ENCODE measurements around the gene PEMT.

Gene PEMT

GRCh38 chr17:17536702-17537101 is 54.8 kb downstream of the PEMT start:
- Histone ChIP-seq H3K4me3 (replicated peaks; ENCODE audit: insufficient read depth, low read length) (no peak overlapping the region), H3K27ac (replicated peaks) (no peak overlapping the region), H3K27me3 (ENCODE audit: insufficient read depth, poor library complexity, severe bottlenecking) (no peaks in the 10 kb centered on the region)
- no peak for DNase-seq (ENCODE audit: low read depth in 1 of 2, low spot score in 1 of 2)
- TF ChIP-seq SPI1 (IDR thresholded peaks at IDR 0.05; ENCODE audit: borderline replicate concordance, low read depth) (no peak), GABPA (IDR thresholded peaks at IDR 0.05; ENCODE audit: low read depth) (no peak), CTCF (IDR thresholded peaks at IDR 0.05; ENCODE audit: insufficient read depth, low read length) (no peak), POLR2AphosphoS5 (IDR thresholded peaks at IDR 0.05; ENCODE audit: low read depth) (no peak), REST (IDR thresholded peaks at IDR 0.05; ENCODE audit: insufficient replicate concordance, low read depth) (no peak)

GRCh38 chr17:17535957-17536356 is 55.6 kb downstream of the PEMT start:
- Histone ChIP-seq H3K27me3 (ENCODE audit: insufficient read depth, poor library complexity, severe bottlenecking) (no peaks in the 10 kb centered on the region), H3K4me3 (replicated peaks; ENCODE audit: insufficient read depth, low read length) (no peak overlapping the region), H3K27ac (replicated peaks) (no peak overlapping the region)
- no peak for TF ChIP-seq GABPA (IDR thresholded peaks at IDR 0.05; ENCODE audit: low read depth)
- no peak for TF ChIP-seq CTCF (IDR thresholded peaks at IDR 0.05; ENCODE audit: insufficient read depth, low read length)
- TF ChIP-seq REST (IDR thresholded peaks at IDR 0.05; ENCODE audit: insufficient replicate concordance, low read depth): no peak
- TF ChIP-seq SPI1 (IDR thresholded peaks at IDR 0.05; ENCODE audit: borderline replicate concordance, low read depth): no peak
- no peak for TF ChIP-seq POLR2AphosphoS5 (IDR thresholded peaks at IDR 0.05; ENCODE audit: low read depth)
- DNase-seq (ENCODE audit: low read depth in 1 of 2, low spot score in 1 of 2): no peak

- Histone ChIP-seq H3K4me3 (replicated peaks; ENCODE audit: insufficient read depth, low read length) (no peak overlapping the region), H3K27me3 (ENCODE audit: insufficient read depth, poor library complexity, severe bottlenecking) (no peaks in the 10 kb centered on the region), H3K27ac (replicated peaks) (no peak overlapping the region)
- no peak for DNase-seq (ENCODE audit: low read depth in 1 of 2, low spot score in 1 of 2)
- TF ChIP-seq GABPA (IDR thresholded peaks at IDR 0.05; ENCODE audit: low read depth) (no peak), POLR2AphosphoS5 (IDR thresholded peaks at IDR 0.05; ENCODE audit: low read depth) (no peak), REST (IDR thresholded peaks at IDR 0.05; ENCODE audit: insufficient replicate concordance, low read depth) (no peak), CTCF (IDR thresholded peaks at IDR 0.05; ENCODE audit: insufficient read depth, low read length) (no peak), SPI1 (IDR thresholded peaks at IDR 0.05; ENCODE audit: borderline replicate concordance, low read depth) (no peak)
Measured at GRCh38 chr17:17533901-17534441, 57.5 kb downstream of the PEMT start.
